Panc1 (cell line): ENCODE data around the gene UBE2QL1. TPM values are rescaled to one million over a fixed set of nuclear protein-coding genes. Genes with fewer than 3 reads are reported as not detected.

Source experiments
- ATAC-seq: fragments of 200-7000 bp; cut with Tn5 transposase; 2 replicates; pipeline ENCODE4 v1.9.1; 2020; ENCODE audit warnings: mild to moderate bottlenecking, moderate library complexity
- BruUV-seq: library from RNA; stranded (reverse); fragments of 400-500 nt; replicated peaks from 2 replicates; lab custom pipeline; 2021; lab: Mats Ljungman, UMichigan
- CTCF ChIA-PET: fragments of 300-600 bp; sonication (Branson Sonifier 250); formaldehyde crosslinking; loops from one replicate; lab custom pipeline; 2022; ENCODE audit warnings: antibody characterized with exemption; lab: Charles Lee
- POLR2A ChIA-PET: fragments of 300-600 bp; sonication (Branson Sonifier 250); formaldehyde crosslinking; loops from one replicate; lab custom pipeline; 2022; ENCODE audit warnings: antibody characterized with exemption; lab: Charles Lee
- DNase-seq: peaks from one replicate; pipeline ENCODE4 v3.0.0-alpha.2; 2010; ENCODE audit warnings: low read depth, low spot score
- H3K27ac ChIP-seq: 2 replicates; pipeline ENCODE4 v1.5.1; 2011; ENCODE audit warnings: mild to moderate bottlenecking, low read length, inconsistent platforms
- H3K27me3 ChIP-seq: fragments of 200-500 bp; sonication (Bioruptor generic); 2 replicates; pipeline ENCODE4 v1.6.0; 2014; ENCODE audit warnings: low read length, inconsistent platforms; ENCODE audit not compliant: control insufficient read depth, insufficient read depth
- H3K36me3 ChIP-seq: fragments of 200-500 bp; sonication (Bioruptor generic); 2 replicates; pipeline ENCODE4 v1.5.1; 2014; ENCODE audit warnings: inconsistent platforms, mild to moderate bottlenecking, low read length, moderate library complexity; ENCODE audit not compliant: control insufficient read depth, insufficient read depth
- H3K4me1 ChIP-seq: 2 replicates; pipeline ENCODE4 v1.5.1; 2011; ENCODE audit warnings: inconsistent platforms, mild to moderate bottlenecking, low read length, moderate library complexity; ENCODE audit not compliant: control insufficient read depth, insufficient read depth
- H3K4me3 ChIP-seq, 2 experiments: 2 replicates each; pipeline ENCODE4 v1.5.1; 2011 to 2012; ENCODE audit warnings: low read depth in 2 of 2, low read length in 2 of 2, mild to moderate bottlenecking in 2 of 2, inconsistent platforms in 1 of 2, moderate library complexity in 1 of 2
- H3K9me3 ChIP-seq: fragments of 200-500 bp; sonication (Bioruptor generic); 2 replicates; pipeline ENCODE4 v1.5.1; 2014; ENCODE audit warnings: low read depth, mild to moderate bottlenecking, inconsistent platforms, low read length, moderate library complexity; ENCODE audit not compliant: control insufficient read depth, insufficient read depth
- CTCF ChIP-seq: fragments of 450-650 bp; IDR thresholded peaks from 2 replicates; pipeline ENCODE4 v1.5.1; 2017; ENCODE audit warnings: mild to moderate bottlenecking
- POLR2AphosphoS5 ChIP-seq: IDR thresholded peaks from 2 replicates; pipeline ENCODE4 v1.6.1; 2012; ENCODE audit warnings: mild to moderate bottlenecking, low read depth, low read length, moderate library complexity
- REST ChIP-seq, 2 experiments: IDR thresholded peaks; 2 replicates each; pipeline ENCODE4 v1.6.1; 2011 to 2012; ENCODE audit warnings: low read depth in 2 of 2, control low read depth in 1 of 2, low read length in 1 of 2, mild to moderate bottlenecking in 1 of 2, moderate library complexity in 1 of 2; ENCODE audit not compliant: insufficient read depth in 1 of 2
- SIN3A ChIP-seq: IDR thresholded peaks from 2 replicates; pipeline ENCODE4 v1.6.1; 2012; ENCODE audit warnings: low read depth, mild to moderate bottlenecking, low read length, moderate library complexity, borderline replicate concordance; ENCODE audit not compliant: insufficient read depth
- TCF7L2 ChIP-seq: IDR thresholded peaks from 2 replicates; pipeline ENCODE4 v1.6.1; 2011; ENCODE audit warnings: mild to moderate bottlenecking, low read depth, low read length, inconsistent platforms
- in situ Hi-C: cut with HindIII; loops from 2 replicates; pipeline ENCODE4 v1.10.0; 2016; ENCODE audit warnings: low sequenced_read_pairs, low pct_unique_long_range_greater_than_20kb
- intact Hi-C: fragments of 100-400 bp; cut with micrococcal nuclease; formaldehyde crosslinking; loops from one replicate; pipeline ENCODE4 v1.10.0; 2022; ENCODE audit not compliant: unreplicated experiment
- total RNA-seq: library from RNA; stranded (reverse); gene quantifications from one replicate; pipeline ENCODE4 v1.2.1, GENCODE V29; 2021; ENCODE audit not compliant: unreplicated experiment

The UBE2QL1 gene
- total RNA-seq, 1 experiment from 2014 or later: not detected

GRCh38 chr5:6498968-6499367, 50.3 kb downstream of the UBE2QL1 start:
- POLR2A ChIA-PET: no interaction called here
- in situ Hi-C loops: no loop called here

GRCh38 chr5:6501701-6502100, 53.0 kb downstream of the UBE2QL1 start:
- ChIA-PET CTCF (no interaction called here), POLR2A (no interaction called here)
- in situ Hi-C loops (no loop called here), intact Hi-C loops (no loop called here)
- peaks cover 6% of the 10 kb centered on the region for H3K27me3 ChIP-seq
- TF ChIP-seq CTCF (no peak), POLR2AphosphoS5 (no peak), REST (IDR thresholded peaks at IDR 0.05; ENCODE audit: insufficient read depth in 1 of 2, low read depth in 2 of 2, low read length in 1 of 2) (no peak), SIN3A (no peak), TCF7L2 (no peak)
- H3K4me1 ChIP-seq: no peaks in the 10 kb centered on the region
- BruUV-seq: no TSS peak
- DNase-seq: no peak
- H3K27ac ChIP-seq: no peak overlapping the region
- no peak overlapping the region for H3K4me3 ChIP-seq
- H3K9me3 ChIP-seq: no peaks in the 10 kb centered on the region
- no peaks in the 10 kb centered on the region for H3K36me3 ChIP-seq
- ATAC-seq: no peak

More at GRCh38 chr5:6498968-6499367, 50.3 kb downstream of the UBE2QL1 start:
- no peak overlapping the region for H3K27ac ChIP-seq
- TF ChIP-seq TCF7L2: no peak
- no peak for TF ChIP-seq SIN3A
- no peak for TF ChIP-seq POLR2AphosphoS5
- TF ChIP-seq REST (IDR thresholded peaks at IDR 0.05; ENCODE audit: insufficient read depth in 1 of 2, low read depth in 2 of 2, low read length in 1 of 2): no peak
- no peak for TF ChIP-seq CTCF
- CTCF ChIA-PET: no interaction called here
- DNase-seq: no peak
- no peak for ATAC-seq
- no peaks in the 10 kb centered on the region for H3K9me3 ChIP-seq
- peaks cover 6% of the 10 kb centered on the region for H3K27me3 ChIP-seq
- no peaks in the 10 kb centered on the region for H3K36me3 ChIP-seq
- H3K4me3 ChIP-seq: no peak overlapping the region
- intact Hi-C loops: no loop called here
- no TSS peak for BruUV-seq
- no peaks in the 10 kb centered on the region for H3K4me1 ChIP-seq
